ENCODE data around the gene OPRM1. TPM values are rescaled to one million over a fixed set of nuclear protein-coding genes. Genes with fewer than 3 reads are reported as not detected.

Gene OPRM1
- total RNA-seq = 1 to 10 TPM in 1 of 2 donors, not detected in 1; 3.1 TPM

- H3K4me1 ChIP-seq = peaks cover 7% of the 10 kb centered on the region
- no peak within 1 kb of the TSS for H3K4me3 ChIP-seq
- no peak within 1 kb of the TSS for H3K27ac ChIP-seq
- TF ChIP-seq POLR2A (IDR thresholded peaks at IDR 0.05) (no peak), CTCF (IDR thresholded peaks at IDR 0.05) (no peak)
- DNase-seq = peak; percentile 41 to 68 (median 48)
- ATAC-seq = peak; percentile 59
- no peaks in the 10 kb centered on the region for H3K9me3 ChIP-seq
- no peaks in the 10 kb centered on the region for H3K36me3 ChIP-seq (replicated peaks in 1 of 2; ENCODE audit: insufficient read depth in 1 of 2, low read depth in 2 of 2)
- WGBS, 2 donors = 3 to 5% methylated on average over 26 to 38 of the region's 38 CpGs
- H3K27me3 ChIP-seq = no peaks in the 10 kb centered on the region
- intact Hi-C loops (cut with DNase I) = no loop called here
Measured at GRCh38 chr6:154039231-154039842, at the start of gene OPRM1. OPRM1 (plus strand) TSS chr6:154039240; CDS start chr6:154039545, 305 bp downstream.

GRCh38 chr6:153989989-153990388 lies 49.1 kb upstream of the OPRM1 start:
- peaks cover 1% of the 10 kb centered on the region for H3K4me1 ChIP-seq
- no peak overlapping the region for H3K27ac ChIP-seq
- TF ChIP-seq POLR2A (IDR thresholded peaks at IDR 0.05) = no peak
- no peak for TF ChIP-seq CTCF (IDR thresholded peaks at IDR 0.05)
- H3K36me3 ChIP-seq (replicated peaks in 1 of 2; ENCODE audit: insufficient read depth in 1 of 2, low read depth in 2 of 2) = no peaks in the 10 kb centered on the region
- H3K27me3 ChIP-seq = no peaks in the 10 kb centered on the region
- WGBS, 2 donors = 83 to 85% methylated on average over 1 of the region's 1 CpG
- no peaks in the 10 kb centered on the region for H3K9me3 ChIP-seq
- ATAC-seq = peak; percentile 53
- intact Hi-C loops (cut with DNase I) = no loop called here
- no peak overlapping the region for H3K4me3 ChIP-seq
- DNase-seq = no peak

- no peak for ATAC-seq
- intact Hi-C loops (cut with DNase I) = no loop called here
- Histone ChIP-seq H3K9me3 (no peaks in the 10 kb centered on the region), H3K4me3 (no peak overlapping the region), H3K4me1 (no peaks in the 10 kb centered on the region), H3K27me3 (no peaks in the 10 kb centered on the region), H3K36me3 (replicated peaks in 1 of 2; ENCODE audit: insufficient read depth in 1 of 2, low read depth in 2 of 2) (no peaks in the 10 kb centered on the region), H3K27ac (no peak overlapping the region)
- no peak for TF ChIP-seq CTCF (IDR thresholded peaks at IDR 0.05)
- TF ChIP-seq POLR2A (IDR thresholded peaks at IDR 0.05) = no peak
- WGBS, 2 donors = 82% methylated on average over 3 of the region's 3 CpGs
- no peak for DNase-seq
Measured at GRCh38 chr6:153994004-153994403, 45.0 kb upstream of the OPRM1 start.

GRCh38 chr6:153994811-153995210 lies 44.2 kb upstream of the OPRM1 start:
- no peaks in the 10 kb centered on the region for H3K4me1 ChIP-seq
- H3K4me3 ChIP-seq = no peak overlapping the region
- H3K27ac ChIP-seq = no peak overlapping the region
- no peaks in the 10 kb centered on the region for H3K36me3 ChIP-seq (replicated peaks in 1 of 2; ENCODE audit: insufficient read depth in 1 of 2, low read depth in 2 of 2)
- no peaks in the 10 kb centered on the region for H3K27me3 ChIP-seq
- TF ChIP-seq CTCF (IDR thresholded peaks at IDR 0.05) (no peak), POLR2A (IDR thresholded peaks at IDR 0.05) (no peak)
- DNase-seq (no peak), ATAC-seq (no peak)
- 52 to 57% methylated on average over 2 of the region's 2 CpGs for WGBS, 2 donors
- intact Hi-C loops (cut with DNase I) = no loop called here
- no peaks in the 10 kb centered on the region for H3K9me3 ChIP-seq

- H3K4me1 ChIP-seq = no peaks in the 10 kb centered on the region
- DNase-seq (no peak), ATAC-seq (no peak)
- WGBS, 2 donors = 42 to 43% methylated on average over 3 of the region's 3 CpGs
- no peak overlapping the region for H3K27ac ChIP-seq
- H3K27me3 ChIP-seq = no peaks in the 10 kb centered on the region
- H3K4me3 ChIP-seq = no peak overlapping the region
- no peak for TF ChIP-seq CTCF (IDR thresholded peaks at IDR 0.05)
- no peak for TF ChIP-seq POLR2A (IDR thresholded peaks at IDR 0.05)
- intact Hi-C loops (cut with DNase I) = no loop called here
- H3K9me3 ChIP-seq = no peaks in the 10 kb centered on the region
- H3K36me3 ChIP-seq (replicated peaks in 1 of 2; ENCODE audit: insufficient read depth in 1 of 2, low read depth in 2 of 2) = no peaks in the 10 kb centered on the region
Measured at GRCh38 chr6:153997221-153997620, 41.8 kb upstream of the OPRM1 start.

Data from body of pancreas (tissue), 4 donors.